ENCODE data around the gene C11orf91. TPM values are rescaled to one million over a fixed set of nuclear protein-coding genes. Genes with fewer than 3 reads are reported as not detected.
"Not testable (repeated sequence)": the region's sequence is repeated elsewhere in the genome, so short reads cannot be mapped to it uniquely, and the experiment has no call there.

Gene C11orf91
- 0.32 TPM for polyA plus RNA-seq (2013, experiment 1 of 2; ENCODE audit: insufficient read length)
- polyA plus RNA-seq (2013, experiment 2 of 2; ENCODE audit: insufficient read length): not detected

- DNase-seq: peak; percentile 95
These were observed at the start of gene C11orf91 for GRCh38 chr11:33700502-33701271. Gene C11orf91, minus strand, starts transcription at chr11:33700826. Its CDS starts 86 bp downstream, at chr11:33700740.

DNA sequence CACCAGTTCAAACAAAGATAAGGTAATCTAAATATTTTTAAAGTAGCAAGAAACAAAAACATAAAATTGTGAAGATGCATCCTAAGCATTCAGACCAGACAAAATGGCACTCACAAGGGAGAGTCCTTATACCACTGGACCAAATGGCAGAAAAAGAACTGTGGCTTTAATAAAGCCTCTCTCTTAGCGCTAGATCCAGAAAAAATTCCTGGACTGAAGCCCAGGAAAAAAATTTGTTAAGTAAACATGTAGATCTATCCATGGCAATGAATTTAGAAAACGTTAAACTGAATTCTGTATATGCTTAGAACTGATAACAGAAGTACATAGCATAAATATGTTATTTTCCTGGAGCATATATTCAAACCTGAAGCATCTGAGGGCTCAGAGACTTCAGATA lies 47.4 kb upstream of the C11orf91 start:
- DNase-seq: peak; percentile 80

GRCh38 chr11:33743291-33743690 lies 42.7 kb upstream of the C11orf91 start:
- DNase-seq: no peak

DNA sequence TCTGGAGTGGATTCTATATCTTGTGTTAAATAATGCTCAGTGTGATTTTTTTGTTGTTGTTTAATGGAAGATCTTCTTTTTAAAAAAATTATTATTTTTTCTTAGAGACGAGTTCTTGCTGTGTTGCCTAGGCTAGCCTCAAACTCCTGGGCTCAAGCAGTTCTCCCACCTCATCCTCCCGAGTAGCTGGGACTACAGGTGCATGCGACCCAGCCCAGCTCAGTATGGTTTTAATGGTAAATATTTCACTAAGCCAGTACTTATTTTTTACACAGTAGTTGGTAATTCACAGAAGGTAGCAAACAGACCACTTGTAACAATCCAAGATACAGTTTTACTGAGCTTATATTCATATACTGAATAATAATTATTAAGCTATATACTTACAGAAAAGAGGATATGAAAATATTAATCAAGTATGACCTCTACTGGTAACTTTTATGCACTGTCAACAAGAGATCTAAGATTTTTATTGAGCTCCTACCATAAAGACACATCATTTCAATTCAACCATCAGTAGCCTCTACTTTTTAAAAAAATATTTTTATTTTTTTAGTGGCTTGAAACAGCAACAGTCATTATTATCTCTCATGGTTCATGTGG lies 41.7 kb upstream of the C11orf91 start:
- peak; percentile 42 for DNase-seq

DNA sequence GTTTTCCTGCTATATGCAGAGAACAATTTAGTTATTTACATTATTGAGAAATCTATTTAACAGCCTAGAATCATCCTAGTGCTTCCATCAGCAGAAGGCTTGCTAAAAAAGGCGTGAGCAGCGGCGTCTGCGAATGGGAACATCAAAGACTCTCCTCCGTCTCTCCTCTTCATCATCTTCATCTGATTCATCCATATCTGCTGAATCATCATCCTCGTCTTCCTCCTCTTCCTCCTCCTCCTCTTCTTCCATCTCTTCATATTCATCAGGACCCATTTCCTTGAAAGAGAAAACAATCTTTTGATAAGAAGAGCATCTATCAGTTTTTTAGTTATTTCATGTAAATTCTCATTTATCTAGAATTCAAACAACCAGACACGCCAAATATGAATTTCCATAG lies 41.2 kb upstream of the C11orf91 start:
- DNase-seq: no peak

GRCh38 chr11:33737362-33737821 lies 36.8 kb upstream of the C11orf91 start:
- DNase-seq: peak; percentile 40

DNA sequence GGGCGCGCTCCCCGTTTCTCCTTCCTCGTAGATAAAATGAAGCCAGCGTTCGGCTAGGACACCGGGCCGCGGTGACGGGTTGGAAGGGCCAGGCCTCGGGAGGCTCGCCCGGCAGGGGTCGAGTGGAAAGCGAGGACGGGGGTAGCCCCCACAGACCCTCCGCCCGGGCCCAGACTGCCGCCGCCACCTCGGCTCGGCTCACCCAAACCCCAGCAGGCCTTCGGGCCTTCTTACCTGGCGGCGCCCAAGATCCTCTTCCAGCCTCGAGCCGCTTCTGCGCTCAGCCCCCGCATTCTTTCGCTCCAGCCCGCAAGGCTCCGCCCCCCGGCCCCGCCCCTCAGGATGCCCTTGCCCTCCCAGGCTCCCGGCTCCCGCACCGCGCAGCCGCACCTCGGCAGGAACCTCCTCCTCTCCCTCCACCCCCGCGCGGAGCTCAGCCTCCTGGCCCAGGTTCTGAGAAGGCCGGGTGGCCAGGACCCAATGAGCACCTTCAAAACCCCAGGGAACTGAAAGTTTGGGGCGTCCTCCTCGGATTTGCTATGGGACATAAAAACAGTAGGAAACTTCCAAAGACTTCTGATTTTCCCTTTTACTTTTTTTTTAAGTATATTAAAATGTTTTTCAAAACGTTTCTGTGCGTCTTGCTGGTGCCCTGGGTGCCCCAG lies 35.7 kb upstream of the C11orf91 start, which contains the start of gene CD59:
Gene CD59 (minus strand): TSS at position 276 of the 665 bp plus-strand sequence. CDS start 13,978 bp downstream, outside the sequence.
- DNase-seq: peak; percentile 90

GRCh38 chr11:33735271-33736147 lies 34.9 kb upstream of the C11orf91 start:
- no peak for DNase-seq

DNA sequence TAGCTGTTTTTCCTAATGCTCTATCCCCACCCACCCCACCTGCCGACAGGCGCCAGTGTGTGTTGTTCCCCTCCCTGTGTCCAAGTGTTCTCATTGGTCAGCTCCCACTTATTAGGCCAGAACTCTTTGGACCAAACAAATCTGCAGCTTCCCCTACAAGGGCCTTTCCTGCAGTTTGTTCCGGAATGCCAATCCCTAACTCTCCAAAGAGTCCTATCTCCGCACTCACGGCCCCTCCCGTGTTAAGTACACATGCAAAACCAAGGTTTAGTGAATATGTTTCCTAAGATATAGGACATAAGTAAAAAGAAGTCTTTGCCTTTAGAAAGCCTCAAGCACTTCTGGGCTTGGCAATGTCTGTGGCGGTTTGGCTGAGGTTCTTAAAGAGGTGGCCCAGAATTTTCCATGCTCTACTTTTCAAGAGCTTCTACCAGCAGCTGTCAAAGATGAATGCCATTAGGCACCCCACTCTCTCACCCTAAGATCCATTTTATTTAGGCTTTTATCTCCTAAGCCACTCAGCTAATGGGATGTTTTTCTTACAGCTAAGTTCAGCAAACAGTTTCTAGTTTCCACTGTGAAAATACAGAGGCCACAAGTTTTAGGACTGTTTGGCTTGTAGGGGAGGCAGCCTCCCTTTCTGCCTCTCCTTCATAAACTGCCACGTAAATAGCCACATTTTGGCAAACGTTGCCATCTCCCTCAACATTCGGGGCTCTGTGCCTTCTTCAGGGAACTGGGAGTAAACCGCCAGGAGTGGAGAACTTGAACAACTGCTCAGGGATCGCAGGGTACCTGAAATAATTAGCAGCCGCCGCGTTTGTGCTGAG lies 34.0 kb upstream of the C11orf91 start:
- DNase-seq: no peak

DNA sequence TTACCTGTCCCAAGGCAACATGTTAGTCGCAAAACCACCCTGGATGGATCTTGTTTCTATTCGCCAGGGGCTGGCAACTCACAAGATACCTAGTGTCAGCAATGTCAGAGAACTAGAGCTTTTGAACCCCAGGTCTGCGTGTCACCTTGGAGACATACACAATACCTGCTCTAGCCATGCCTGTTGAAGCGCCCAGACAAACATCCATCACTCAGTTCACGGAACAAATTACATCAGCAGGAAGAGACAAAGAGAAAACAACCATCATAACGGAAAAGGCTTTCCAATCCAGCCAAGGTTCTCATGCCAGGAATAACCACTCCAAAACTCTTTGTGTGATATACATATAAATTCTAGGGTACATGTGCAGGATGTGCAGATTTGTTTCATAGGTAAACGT lies 33.4 kb upstream of the C11orf91 start:
- DNase-seq: no peak

DNA sequence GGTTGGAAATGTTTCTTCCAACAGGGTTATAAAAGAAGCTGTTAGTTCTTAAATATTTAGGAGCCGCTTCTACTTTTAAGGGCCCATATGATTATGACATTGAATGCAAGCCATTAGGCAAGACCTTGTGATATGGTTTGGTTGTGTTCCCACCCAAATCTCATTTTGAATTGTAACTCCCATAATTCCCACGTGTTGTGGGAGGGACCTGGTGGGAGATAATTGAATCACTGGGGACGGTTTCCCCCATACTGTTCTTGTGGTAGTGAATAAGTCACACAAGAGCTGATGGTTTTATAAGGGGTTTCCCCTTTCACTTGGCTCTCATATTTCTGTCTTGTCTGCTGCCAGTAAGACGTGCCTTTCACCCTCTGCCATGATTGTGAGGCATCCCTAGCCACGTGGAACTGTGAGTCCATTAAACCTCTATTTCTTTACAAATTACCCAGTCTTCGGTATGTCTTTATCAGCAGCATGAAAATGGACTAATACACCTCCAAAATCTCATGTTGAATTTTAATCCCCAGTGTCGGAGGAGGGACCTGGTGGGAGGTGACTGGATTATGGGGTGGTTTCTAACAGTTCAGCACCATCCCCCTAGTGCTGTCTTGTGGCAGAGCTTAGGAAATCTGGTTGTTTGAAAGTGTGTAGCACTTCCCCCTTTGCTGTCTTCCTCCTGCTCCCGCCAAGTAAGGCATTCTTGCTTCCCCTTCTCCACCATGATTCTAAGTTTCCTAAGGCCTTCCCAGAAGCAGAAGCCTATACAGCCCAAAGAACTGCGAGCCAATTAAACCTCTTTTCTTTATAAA lies 31.3 kb upstream of the C11orf91 start:
- DNase-seq: no peak

- no peak for DNase-seq
These were observed 30.1 kb upstream of the C11orf91 start for GRCh38 chr11:33730716-33731115.

- not testable (repeated sequence) for DNase-seq
These were observed 28.5 kb upstream of the C11orf91 start for GRCh38 chr11:33729072-33729664.

DNA sequence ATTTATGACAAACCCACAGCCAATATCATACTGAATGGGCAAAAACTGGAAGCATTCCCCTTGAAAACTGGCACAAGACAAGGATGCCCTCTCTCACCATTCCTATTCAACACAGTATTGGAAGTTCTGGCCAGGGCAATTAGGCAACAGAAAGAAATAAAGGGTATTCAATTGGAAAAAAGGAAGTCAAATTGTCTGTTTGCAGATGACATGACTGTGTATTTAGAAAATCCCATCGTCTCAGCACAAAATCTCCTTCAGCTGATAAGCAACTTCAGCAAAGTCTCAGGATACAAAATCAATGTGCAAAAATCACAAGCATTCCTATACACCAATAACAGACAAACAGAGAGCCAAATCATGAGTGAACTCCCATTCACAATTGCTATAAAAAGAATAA lies 26.9 kb upstream of the C11orf91 start:
- not testable (repeated sequence) for DNase-seq

DNA sequence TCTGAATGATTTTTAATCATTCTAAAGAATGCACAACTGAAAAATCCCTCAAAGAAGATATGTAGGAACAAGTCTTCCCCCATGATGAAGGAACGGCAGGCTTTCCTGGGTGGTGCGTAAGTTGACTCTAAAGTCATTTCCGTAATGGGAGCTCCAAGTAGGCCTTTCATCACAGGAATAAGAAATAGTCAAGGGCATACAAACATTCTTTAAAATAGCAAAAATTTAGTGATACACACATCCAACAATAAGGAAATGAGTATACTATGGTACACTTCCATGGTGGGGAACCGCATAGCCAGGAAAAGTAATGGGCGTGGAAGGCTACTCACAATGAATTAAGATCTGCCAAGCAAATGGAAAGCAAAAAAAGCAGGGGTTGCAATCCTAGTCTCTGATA lies 24.9 kb upstream of the C11orf91 start:
- no peak for DNase-seq

DNA sequence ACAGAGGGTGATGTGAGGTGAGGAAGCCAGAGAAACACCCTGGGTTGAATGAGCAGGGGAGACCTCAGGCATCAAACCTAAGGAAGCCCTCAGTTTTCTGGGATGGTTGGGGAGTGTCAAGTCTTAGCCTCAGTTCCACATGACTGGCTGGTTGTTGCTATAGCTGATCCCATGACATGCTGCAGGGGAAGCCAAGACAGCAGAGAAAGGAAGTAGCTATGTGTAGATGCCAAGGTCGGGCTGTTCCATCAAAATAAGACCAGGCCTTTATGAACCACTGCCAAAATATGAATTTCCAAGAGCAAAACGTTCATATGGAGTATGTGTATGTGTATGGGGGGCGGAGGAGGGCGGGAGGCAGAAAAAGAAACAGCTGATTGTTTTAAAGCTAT lies 24.0 kb upstream of the C11orf91 start:
- DNase-seq: peak; percentile 64

DNA sequence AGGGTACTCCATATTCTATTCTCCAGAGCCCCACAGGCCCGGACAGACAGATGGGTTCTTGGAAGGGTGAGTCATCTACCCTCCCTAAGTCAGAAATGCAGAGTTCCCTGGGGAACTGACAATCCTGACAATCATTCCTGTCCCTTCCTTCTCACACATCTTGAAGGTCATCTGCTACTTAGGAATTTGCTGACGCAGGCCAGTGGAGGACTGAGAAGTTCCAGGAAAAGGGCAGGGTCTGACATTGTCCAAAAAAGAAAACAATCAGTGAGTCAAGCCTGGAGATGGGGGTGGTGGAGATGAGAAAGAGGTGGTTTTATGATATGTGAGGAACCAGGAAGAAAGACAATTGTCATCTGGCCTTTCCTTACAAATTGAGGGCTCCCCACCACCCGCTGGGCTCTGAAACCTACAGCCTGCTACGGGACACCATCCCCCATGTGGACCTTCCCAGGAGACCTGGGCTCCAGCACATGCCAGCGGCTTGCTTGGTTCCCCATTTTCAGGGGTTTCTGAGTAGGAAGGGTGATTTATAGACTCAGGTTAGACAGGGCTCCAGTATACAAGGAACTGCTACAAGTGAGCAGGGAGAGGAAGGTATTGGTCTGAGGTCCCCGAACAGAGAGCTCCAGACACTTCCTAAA lies 22.7 kb upstream of the C11orf91 start:
- DNase-seq: peak; percentile 100

GRCh38 chr11:33722590-33723234 lies 22.1 kb upstream of the C11orf91 start:
- DNase-seq: peak; percentile 95

DNA sequence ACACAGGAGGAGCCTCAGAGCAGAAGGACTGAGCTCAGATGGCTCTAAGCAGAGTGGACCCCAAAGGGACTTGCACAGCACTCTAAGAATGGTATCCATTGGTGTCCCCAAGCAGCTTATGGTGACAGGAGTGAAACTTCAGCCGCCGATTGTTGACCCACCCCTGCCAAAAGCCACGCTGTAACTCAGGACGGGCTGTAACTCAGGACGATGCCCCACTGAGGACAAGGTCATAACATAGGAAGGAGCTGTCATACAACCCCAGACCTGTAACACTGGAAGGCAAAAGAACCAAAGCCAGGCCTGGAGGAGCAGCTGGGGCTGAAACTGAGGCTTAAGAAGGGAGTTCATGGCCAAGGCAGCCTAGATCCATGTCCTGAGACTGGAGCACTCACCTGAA lies 21.4 kb upstream of the C11orf91 start:
- no peak for DNase-seq

Data from fibroblast of skin of back (primary cell).